ENCODE measurements around the gene TCF19.

GRCh38 chr6:31180500-31180899 is 22.1 kb downstream of the TCF19 start:
- TF ChIP-seq POLR2A (IDR thresholded peaks at IDR 0.05; ENCODE audit: low read depth, low read length) (no peak), POLR2AphosphoS5 (IDR thresholded peaks at IDR 0.05; ENCODE audit: low read depth, low read length) (no peak), TAF1 (IDR thresholded peaks at IDR 0.05; ENCODE audit: low read depth, low read length) (no peak), POU2F2 (IDR thresholded peaks at IDR 0.05; ENCODE audit: low read depth, low read length) (no peak), SPI1 (IDR thresholded peaks at IDR 0.05; ENCODE audit: low read depth, low read length) (no peak), PAX5 (IDR thresholded peaks at IDR 0.05; ENCODE audit: insufficient read depth, low read length, severe bottlenecking) (no peak)

Data from GM12891 (cell line).